ENCODE results near the gene C9orf43. TPM values are rescaled to one million over a fixed set of nuclear protein-coding genes. Genes with fewer than 3 reads are reported as not detected.

C9orf43 gene
- total and polyA plus RNA-seq, 9 of the 15 experiments (the other 6 are each of a cell fraction or from before 2014, with no cell fraction given), result 0.21 to 0.58 (median 0.33) TPM

DNA sequence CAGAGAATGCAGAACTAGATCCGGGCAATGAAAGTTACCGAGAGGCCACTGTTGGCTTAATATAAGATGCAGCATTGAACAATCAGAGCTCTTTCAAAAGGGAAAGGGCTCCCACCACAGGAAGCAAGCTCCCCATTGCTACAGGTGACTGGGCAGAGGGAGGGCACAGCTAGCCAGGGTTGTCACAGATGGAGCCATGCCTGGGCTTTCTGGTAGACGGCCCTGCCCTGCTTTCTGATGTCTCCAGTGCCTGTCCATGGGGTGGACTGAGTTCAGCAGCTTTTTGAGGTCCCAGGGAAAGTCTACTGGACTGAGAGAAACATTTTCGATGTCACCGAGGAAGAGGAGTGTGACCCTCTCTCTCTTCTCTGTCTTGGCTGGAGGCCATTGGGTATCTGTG, 67.1 kb downstream of the C9orf43 start:
- Histone ChIP-seq H3K9me1 (ENCODE audit: control insufficient read depth, insufficient read depth, low read length) (no peaks in the 10 kb centered on the region), H3K4me2 (ENCODE audit: insufficient read depth, low read length) (no peak overlapping the region), H3K27ac (ENCODE audit: extremely low read depth, low read depth, low read length) (no peak overlapping the region), H3K9me3 (replicated peaks; ENCODE audit: control insufficient read depth, insufficient read depth, low read depth, low read length) (no peaks in the 10 kb centered on the region), H3K9ac (ENCODE audit: insufficient read depth in 1 of 2, low read depth in 2 of 2, low read length in 2 of 2) (no peak overlapping the region), H3K27me3 (ENCODE audit: control insufficient read depth in 2 of 2, insufficient read depth in 2 of 2, low read length in 2 of 2) (peaks cover 34 to 63% of the 10 kb centered on the region in 2 experiments), H4K20me1 (replicated peaks; ENCODE audit: control insufficient read depth, insufficient read depth, low read length) (no peaks in the 10 kb centered on the region; the same call in 1 of the 2 replicates), H3K4me3 (no peak overlapping the region), H3K79me2 (ENCODE audit: control insufficient read depth, insufficient read depth, low read length) (no peaks in the 10 kb centered on the region), H3K36me3 (ENCODE audit: control insufficient read depth, insufficient read depth, low read length) (no peaks in the 10 kb centered on the region), H2AFZ (ENCODE audit: low read depth, low read length) (no peak overlapping the region), H3K4me1 (replicated peaks in 1 of 2; ENCODE audit: control insufficient read depth in 2 of 2, insufficient read depth in 2 of 2, low read length in 2 of 2) (no peaks in the 10 kb centered on the region)
- ChIA-PET CTCF (ENCODE audit: low intra/inter-chr PET ratio) (interaction anchor here (0.7 kb wide), 1 partner anchor 104 kb away, joined by 3 read pairs; no protein-coding TSS in a partner anchor), POLR2A (no interaction called here)
- no peak for ATAC-seq
- no peak for FAIRE-seq
- no peak for DNase-seq (ENCODE audit: extremely low read depth in 1 of 4, low spot score in 3 of 4)
- WGBS (ENCODE audit: insufficient coverage, low coverage, missing lambda C conversion rate), result 0% methylated on average over 5 of the region's 5 CpGs
- intact Hi-C loops (cut with micrococcal nuclease) (no loop called here), in situ Hi-C loops (cut with MboI) (no loop called here)
- BruUV-seq (replicated peaks), result no TSS peak
- no peak for TF ChIP-seq SMAD2 (IDR thresholded peaks at IDR 0.05; ENCODE audit: low read depth, low read length)
- TF ChIP-seq, protein P1, sequence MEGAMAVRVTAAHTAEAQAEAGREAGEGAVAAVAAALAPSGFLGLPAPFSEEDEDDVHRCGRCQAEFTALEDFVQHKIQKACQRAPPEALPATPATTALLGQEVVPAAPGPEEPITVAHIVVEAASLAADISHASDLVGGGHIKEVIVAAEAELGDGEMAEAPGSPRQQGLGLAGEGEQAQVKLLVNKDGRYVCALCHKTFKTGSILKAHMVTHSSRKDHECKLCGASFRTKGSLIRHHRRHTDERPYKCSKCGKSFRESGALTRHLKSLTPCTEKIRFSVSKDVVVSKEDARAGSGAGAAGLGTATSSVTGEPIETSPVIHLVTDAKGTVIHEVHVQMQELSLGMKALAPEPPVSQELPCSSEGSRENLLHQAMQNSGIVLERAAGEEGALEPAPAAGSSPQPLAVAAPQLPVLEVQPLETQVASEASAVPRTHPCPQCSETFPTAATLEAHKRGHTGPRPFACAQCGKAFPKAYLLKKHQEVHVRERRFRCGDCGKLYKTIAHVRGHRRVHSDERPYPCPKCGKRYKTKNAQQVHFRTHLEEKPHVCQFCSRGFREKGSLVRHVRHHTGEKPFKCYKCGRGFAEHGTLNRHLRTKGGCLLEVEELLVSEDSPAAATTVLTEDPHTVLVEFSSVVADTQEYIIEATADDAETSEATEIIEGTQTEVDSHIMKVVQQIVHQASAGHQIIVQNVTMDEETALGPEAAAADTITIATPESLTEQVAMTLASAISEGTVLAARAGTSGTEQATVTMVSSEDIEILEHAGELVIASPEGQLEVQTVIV (CRISPR knock-in tag; IDR thresholded peaks at IDR 0.05; ENCODE audit: borderline replicate concordance), result no peak
- no peak for TF ChIP-seq RCOR1 (IDR thresholded peaks at IDR 0.05; ENCODE audit: borderline replicate concordance in 1 of 2, low read depth in 2 of 2, low read length in 2 of 2)
- TF ChIP-seq SMARCE1 (IDR thresholded peaks at IDR 0.05), result no peak
- TF ChIP-seq FOS (IDR thresholded peaks at IDR 0.05; ENCODE audit: extremely low read depth, insufficient read length), result no peak
- TF ChIP-seq, protein P2, sequence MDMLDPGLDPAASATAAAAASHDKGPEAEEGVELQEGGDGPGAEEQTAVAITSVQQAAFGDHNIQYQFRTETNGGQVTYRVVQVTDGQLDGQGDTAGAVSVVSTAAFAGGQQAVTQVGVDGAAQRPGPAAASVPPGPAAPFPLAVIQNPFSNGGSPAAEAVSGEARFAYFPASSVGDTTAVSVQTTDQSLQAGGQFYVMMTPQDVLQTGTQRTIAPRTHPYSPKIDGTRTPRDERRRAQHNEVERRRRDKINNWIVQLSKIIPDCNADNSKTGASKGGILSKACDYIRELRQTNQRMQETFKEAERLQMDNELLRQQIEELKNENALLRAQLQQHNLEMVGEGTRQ (CRISPR knock-in tag; IDR thresholded peaks at IDR 0.05), result no peak
- TF ChIP-seq HSF4 (CRISPR knock-in tag; IDR thresholded peaks at IDR 0.05; ENCODE audit: borderline replicate concordance), result no peak
- no peak for TF ChIP-seq ZNF695 (CRISPR knock-in tag; IDR thresholded peaks at IDR 0.05)
- no peak for TF ChIP-seq ZEB2 (IDR thresholded peaks at IDR 0.05)
- no peak for TF ChIP-seq GATAD2B (IDR thresholded peaks at IDR 0.05; ENCODE audit: borderline replicate concordance)
- no peak for TF ChIP-seq ZNF57 (CRISPR knock-in tag; IDR thresholded peaks at IDR 0.05)
- no peak for TF ChIP-seq SMC3 (conservative IDR thresholded peaks at IDR 0.05; ENCODE audit: insufficient read depth, low read depth, low read length)
- TF ChIP-seq SAP30 (IDR thresholded peaks at IDR 0.05; ENCODE audit: borderline replicate concordance, insufficient read depth, low read depth, low read length, poor library complexity, severe bottlenecking), result no peak
- TF ChIP-seq, protein P3, sequence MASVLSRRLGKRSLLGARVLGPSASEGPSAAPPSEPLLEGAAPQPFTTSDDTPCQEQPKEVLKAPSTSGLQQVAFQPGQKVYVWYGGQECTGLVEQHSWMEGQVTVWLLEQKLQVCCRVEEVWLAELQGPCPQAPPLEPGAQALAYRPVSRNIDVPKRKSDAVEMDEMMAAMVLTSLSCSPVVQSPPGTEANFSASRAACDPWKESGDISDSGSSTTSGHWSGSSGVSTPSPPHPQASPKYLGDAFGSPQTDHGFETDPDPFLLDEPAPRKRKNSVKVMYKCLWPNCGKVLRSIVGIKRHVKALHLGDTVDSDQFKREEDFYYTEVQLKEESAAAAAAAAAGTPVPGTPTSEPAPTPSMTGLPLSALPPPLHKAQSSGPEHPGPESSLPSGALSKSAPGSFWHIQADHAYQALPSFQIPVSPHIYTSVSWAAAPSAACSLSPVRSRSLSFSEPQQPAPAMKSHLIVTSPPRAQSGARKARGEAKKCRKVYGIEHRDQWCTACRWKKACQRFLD (CRISPR knock-in tag; IDR thresholded peaks at IDR 0.05), result no peak
- TF ChIP-seq RBM17 (IDR thresholded peaks at IDR 0.05; ENCODE audit: borderline replicate concordance, low read depth, low read length), result no peak
- TF ChIP-seq, protein P4, sequence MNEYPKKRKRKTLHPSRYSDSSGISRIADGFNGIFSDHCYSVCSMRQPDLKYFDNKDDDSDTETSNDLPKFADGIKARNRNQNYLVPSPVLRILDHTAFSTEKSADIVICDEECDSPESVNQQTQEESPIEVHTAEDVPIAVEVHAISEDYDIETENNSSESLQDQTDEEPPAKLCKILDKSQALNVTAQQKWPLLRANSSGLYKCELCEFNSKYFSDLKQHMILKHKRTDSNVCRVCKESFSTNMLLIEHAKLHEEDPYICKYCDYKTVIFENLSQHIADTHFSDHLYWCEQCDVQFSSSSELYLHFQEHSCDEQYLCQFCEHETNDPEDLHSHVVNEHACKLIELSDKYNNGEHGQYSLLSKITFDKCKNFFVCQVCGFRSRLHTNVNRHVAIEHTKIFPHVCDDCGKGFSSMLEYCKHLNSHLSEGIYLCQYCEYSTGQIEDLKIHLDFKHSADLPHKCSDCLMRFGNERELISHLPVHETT (CRISPR knock-in tag; conservative IDR thresholded peaks at IDR 0.05 in 1 of 2, IDR thresholded peaks at IDR 0.05 in 1 of 2), result no peak
- no peak for TF ChIP-seq ILK (tag; IDR thresholded peaks at IDR 0.05; ENCODE audit: borderline replicate concordance, low read depth)
